Activated gamma-delta T cell treated with anti-CD3 and anti-CD28 coated beads, Interleukin-2, amount 50 U/mL, for 16 hours (primary cell): ENCODE data around the gene CYP24A1.

Experiments
- DNase-seq: peaks from one replicate; pipeline ENCODE4 v3.0.0-alpha.2; 2020; ENCODE audit warnings: low read depth

Gene CYP24A1

GRCh38 chr20:54201268-54201846 lies 27.6 kb upstream of the CYP24A1 start:
- no peak for DNase-seq

GRCh38 chr20:54200487-54201267 lies 26.9 kb upstream of the CYP24A1 start:
- DNase-seq = no peak

- DNase-seq = peak; percentile 49
Observed at GRCh38 chr20:54199721-54200176, 26.0 kb upstream of the CYP24A1 start.

- no peak for DNase-seq
Observed at GRCh38 chr20:54199283-54199682, 25.5 kb upstream of the CYP24A1 start.

DNA sequence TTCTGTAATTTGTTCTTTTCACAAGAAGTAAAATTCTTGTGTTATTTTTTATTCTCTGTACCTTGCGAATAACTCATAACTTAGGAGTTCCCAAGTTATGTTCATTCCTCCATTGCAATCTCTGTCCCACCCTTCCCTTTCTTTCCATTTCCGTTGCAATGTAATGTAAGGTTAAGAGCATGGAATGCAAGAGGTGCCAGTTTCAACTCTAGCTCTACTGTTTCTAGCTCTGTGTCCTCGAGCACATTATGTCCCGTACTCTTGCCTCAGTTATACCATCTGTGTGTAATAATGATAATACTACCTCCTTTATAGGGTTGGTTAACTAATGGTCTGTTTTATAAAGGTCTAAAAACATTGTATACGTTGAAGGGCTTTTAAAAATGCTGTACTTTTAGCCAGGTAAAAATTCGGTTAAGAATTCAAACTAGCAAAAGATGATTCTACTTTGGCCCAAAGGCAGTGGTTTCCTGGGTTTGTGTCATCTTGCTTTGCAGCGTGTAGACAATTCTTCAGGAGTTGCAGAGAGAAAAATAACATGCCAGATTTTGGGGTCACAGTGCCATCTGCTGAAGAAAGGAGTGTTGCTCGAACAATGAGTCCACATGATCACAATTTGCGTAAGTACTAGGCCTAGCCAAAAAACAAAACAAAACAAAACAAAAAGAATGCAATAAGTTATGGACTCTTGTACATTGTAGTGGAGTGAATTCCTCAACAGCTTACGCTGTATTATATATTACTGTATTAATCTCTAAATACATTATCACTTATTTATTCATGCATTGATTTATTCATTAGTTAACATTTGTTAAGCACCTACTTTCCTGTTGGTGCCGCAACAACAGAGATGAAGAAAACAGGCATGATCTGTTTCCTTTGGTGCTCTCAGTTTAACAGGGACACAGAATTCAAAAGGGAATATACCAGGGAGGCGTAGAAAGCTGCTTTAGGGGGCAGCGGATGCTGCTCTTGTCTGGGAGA lies 24.1 kb upstream of the CYP24A1 start:
- DNase-seq = no peak

- DNase-seq = no peak
Observed at GRCh38 chr20:54195483-54196472, 22.0 kb upstream of the CYP24A1 start.

DNA sequence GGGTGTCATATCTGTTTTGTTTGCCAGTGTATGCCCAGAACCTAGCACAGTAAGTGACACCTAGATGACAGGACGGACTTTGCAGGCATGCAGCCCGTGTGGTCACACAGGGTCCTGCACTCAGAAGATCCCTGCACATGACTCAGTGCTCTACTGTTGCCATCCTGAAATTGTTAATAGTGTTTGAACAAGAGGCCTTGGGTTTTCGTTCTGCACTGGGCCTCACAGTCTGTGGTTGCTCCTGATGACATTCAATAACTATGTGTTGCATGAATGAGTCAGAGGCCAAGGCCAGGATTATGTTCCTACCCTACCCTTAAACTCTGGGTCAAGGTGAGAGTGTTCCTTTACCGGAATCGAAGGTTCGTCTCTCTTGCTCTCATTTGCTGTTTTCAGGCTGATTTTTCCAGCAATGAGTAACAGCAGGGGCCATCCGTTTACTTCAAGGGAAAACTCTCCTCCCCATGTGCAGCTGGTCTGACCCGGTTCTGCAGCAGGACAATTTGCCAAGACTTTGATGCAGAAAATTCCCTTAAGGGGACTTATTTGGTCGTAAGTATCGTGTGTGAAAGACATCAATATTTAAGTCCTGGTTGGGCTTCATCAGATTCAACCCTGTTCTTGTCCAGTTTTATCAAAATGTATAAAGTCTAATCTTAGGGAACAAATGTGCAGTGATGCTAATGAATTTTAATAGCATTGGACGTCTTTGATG lies 21.1 kb upstream of the CYP24A1 start:
- DNase-seq = no peak

GRCh38 chr20:54193817-54194216 lies 20.0 kb upstream of the CYP24A1 start:
- DNase-seq = no peak

- DNase-seq = no peak
Observed at GRCh38 chr20:54190217-54190616, 16.4 kb upstream of the CYP24A1 start.

DNA sequence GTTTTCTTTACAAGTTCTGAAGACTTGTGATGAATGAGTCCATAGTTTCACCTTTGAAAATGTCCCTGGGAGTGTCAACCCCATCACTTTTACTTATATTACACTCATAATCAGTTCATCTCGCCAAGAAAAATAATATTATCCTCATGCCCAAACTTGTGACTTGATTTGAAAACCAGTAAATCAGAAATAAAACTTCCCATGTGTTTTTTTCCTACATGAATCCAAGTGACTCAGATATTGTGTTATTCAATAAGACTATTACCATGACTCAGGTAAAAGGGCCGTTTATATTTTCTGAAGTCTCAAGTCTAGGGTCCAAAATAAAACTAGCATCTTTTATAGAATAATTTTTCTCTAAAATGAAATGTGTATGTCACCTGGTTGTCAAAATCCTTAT lies 15.8 kb upstream of the CYP24A1 start:
- DNase-seq = no peak

- no peak for DNase-seq
Observed at GRCh38 chr20:54188132-54188849, 14.5 kb upstream of the CYP24A1 start.

GRCh38 chr20:54184904-54185626 lies 11.3 kb upstream of the CYP24A1 start:
- DNase-seq = no peak

DNA sequence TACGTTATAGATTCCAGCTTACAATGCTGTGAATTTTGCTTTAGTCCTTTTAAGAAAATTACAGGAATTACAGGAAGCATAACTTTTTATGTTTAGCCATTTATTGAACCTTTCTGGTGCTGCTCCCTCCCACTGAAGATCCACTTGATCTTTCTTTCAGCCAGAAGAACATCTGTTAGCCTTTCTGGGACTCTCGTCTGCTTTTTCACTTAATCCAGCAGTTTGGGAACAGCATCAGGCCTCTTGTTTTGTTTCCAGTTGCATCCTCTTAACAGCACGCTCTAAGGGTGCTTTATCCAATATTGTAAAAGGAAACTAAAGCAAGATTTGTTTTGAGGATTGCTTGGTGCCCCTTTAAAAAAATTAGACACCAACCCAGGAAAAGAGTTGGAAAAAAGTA lies 10.3 kb upstream of the CYP24A1 start:
- DNase-seq = no peak

- no peak for DNase-seq
Observed at GRCh38 chr20:54180931-54181330, 7.1 kb upstream of the CYP24A1 start.

DNA sequence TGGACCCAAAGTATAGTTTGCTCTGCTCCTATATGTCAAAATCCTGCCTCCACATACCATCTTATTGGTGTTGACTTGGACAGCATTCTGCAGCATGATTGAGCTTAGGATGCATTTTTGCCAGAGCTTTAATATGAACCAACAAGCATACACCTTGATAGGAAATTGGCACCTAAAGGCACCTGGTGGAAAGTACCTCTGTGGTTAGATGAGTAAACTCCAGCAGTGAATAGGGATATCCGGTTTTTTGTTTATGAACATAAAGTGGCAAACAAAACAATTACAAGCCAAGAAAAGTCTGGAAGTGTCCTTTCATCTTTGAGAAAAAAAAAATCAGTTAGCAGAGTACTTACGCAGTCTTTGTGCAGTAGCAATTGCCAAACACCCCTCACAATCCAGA lies 6.2 kb upstream of the CYP24A1 start:
- no peak for DNase-seq

GRCh38 chr20:54178256-54178655 lies 4.5 kb upstream of the CYP24A1 start:
- no peak for DNase-seq

GRCh38 chr20:54177378-54177777 lies 3.6 kb upstream of the CYP24A1 start:
- DNase-seq = no peak

GRCh38 chr20:54176610-54177009 lies 2.8 kb upstream of the CYP24A1 start:
- no peak for DNase-seq

- DNase-seq = no peak
Observed at GRCh38 chr20:54174457-54175175, 830 bp upstream of the CYP24A1 start.
